Pancreas (tissue), 10 donors: Measurements from ENCODE around the gene WDR7. TPM values are rescaled to one million over a fixed set of nuclear protein-coding genes. Genes with fewer than 3 reads are reported as not detected.

ENCODE experiments used
- ATAC-seq, 4 donors: fragments of 200-7000 bp; cut with Tn5 transposase; one replicate each; pipeline versions ENCODE4 v1.8.0 to v1.9.1; 2020; ENCODE audit warnings: mild to moderate bottlenecking in 4 of 4, moderate library complexity in 4 of 4
- DNase-seq, 6 donors: peaks; one replicate each; pipeline ENCODE4 v3.0.0-alpha.2; 2020
- FAIRE-seq: peaks from 2 replicates; lab custom pipeline; 2012; peaks lifted over from hg19 to GRCh38; lab: Jason Lieb, UNC
- H3K27ac ChIP-seq, 4 donors: fragments of 200-600 bp; sonication (generic); 1 replicate in 3 of 4; 2 replicates in 1 of 4; pipeline versions ENCODE4 v1.5.0 to v1.8.0; 2020
- H3K27me3 ChIP-seq, 4 donors: fragments of 200-600 bp; one replicate each; pipeline ENCODE4 v1.8.0; 2021
- H3K36me3 ChIP-seq, 3 donors: fragments of 200-600 bp; sonication (generic) in 1 of 3; one replicate each; pipeline versions ENCODE4 v1.5.0 to v1.8.0; 2020 to 2021
- H3K4me1 ChIP-seq, 3 donors: fragments of 200-600 bp; one replicate each; pipeline ENCODE4 v1.8.0; 2021
- H3K4me3 ChIP-seq, 4 donors: fragments of 200-600 bp; sonication (generic) in 2 of 4; one replicate each; pipeline versions ENCODE4 v1.5.0 to v1.8.0; 2020 to 2021
- H3K9me3 ChIP-seq, 4 donors: fragments of 200-600 bp; one replicate each; pipeline ENCODE4 v1.8.0; 2021
- WGBS, 2 donors: extraction: QIAGEN DNeasy Blood & Tissue Kit; methylation state at CpG; one replicate each; pipeline ENCODE4 v1.1.7; 2013; 5-methylcytosine and 5-hydroxymethylcytosine counted together
- intact Hi-C, 3 donors: fragments of 100-400 bp; cut with DNase I; formaldehyde crosslinking; loops; one replicate each; pipeline versions ENCODE4 v1.11.1 to v1.14.2; 2022
- polyA plus RNA-seq, 2 donors: library from polyadenylated mRNA; stranded (reverse); fragments of 200-250 nt; gene quantifications; one replicate each; pipeline ENCODE4 v1.2.3, GENCODE V29; 2013
- total RNA-seq, 6 donors: library from RNA; stranded (reverse); fragmentation: NEBNext Ultra II Directional in 4 of 6; extraction: Animal tissue kit (Norgen Biotek cat#: 25700) in 4 of 6; gene quantifications; one replicate each; pipeline versions ENCODE4 v1.2.1 to v1.2.4, GENCODE V29; 2021 to 2023
- TF ChIP-seq, protein P1 (sequence below), 4 donors: fragments of 200-600 bp; sonication (generic) in 3 of 4; IDR thresholded peaks; one replicate each; pipeline versions ENCODE4 v1.5.0 to v1.8.0; 2021; ENCODE audit warnings: antibody characterized with exemption in 4 of 4
- donor health status: healthy with polysubstance abuse.
- donor health status: DM: no; HTN: no; CAD: no; lungs with moderate emphysema.
- donor health status: DM: no; HTN: no; CAD: no.
- donor health status: control.
- donor health status: control.
- donor health status: Bipolar disorder and iron deficiency.
- donor health status: DM: yes; HTN: yes; CAD: no.
- donor health status: DM: no; HTN: no; CAD: no.
- donor health status: DM: no; HTN: no; CAD: no.
- donor health status: DM: yes; HTN: yes; CAD: no.

The WDR7 gene
- total and polyA plus RNA-seq, 8 donors: 2.5 to 14.4 (median 10.3) TPM

DNA sequence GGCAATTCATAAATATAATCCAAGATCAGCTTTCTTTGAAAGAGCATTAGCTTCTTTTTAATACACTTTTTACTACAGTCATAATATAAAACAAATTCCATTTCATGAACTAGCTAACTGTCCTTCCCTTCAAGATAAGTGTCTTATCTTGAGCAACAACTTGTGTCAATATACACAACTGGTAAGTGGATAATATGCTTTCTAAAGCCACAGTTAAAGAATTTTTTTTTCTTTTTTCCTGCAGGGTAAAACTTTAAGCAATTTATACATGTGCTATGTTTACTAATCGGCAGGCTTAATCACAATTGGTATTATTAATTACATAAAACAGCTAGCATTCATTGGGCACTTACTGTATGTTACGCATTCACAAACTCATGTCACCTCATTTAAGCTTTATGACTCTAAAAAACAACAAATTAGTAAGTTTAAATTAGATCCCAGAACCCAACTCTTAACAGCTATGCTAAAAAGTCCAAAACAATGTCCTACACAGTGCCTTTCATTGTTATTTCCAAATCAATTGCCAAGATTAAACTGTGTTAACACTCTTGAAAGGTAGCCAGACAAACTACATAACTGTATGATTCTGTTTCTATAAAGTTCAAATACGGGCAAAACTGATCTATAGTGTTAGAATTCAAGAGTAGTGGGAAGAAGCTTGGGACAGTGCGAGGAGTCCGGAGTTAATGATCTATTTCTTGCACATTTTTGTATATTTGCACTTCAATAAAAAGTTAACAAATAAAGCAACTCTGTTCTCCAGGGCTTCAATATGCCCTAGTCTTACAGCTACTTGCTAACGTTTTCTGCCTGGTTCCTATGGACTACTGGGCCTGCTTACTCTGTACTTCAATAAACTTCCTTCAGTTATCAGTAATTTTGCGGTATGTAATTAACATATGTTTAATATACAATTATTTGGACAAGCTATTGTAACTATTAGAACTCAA lies 18.8 kb upstream of the WDR7 start:
- WGBS, 2 donors: 23 to 27% methylated on average over 7 of the region's 7 CpGs
- FAIRE-seq: no peak

DNA sequence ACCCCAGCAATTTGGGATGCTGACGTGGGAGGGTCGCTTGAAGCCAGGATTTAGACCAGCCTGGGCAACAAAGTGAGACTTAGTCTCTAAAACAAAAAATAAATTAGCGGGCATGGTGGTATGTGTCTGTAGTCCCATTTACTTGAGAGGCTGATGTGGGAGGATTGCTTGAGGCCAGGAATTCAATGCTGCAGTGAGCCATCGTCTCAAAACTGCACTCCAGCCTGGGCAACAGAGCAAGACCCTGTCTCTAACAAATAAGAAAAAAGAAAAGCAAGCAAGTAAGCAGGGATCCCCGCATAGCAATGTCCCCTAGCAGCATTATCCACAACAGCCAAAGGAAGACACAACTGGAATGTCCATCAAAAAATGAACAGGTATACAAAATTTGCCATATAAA lies 16.2 kb upstream of the WDR7 start:
- no peak for DNase-seq
- FAIRE-seq: no peak
- 90 to 96% methylated on average over 5 of the region's 5 CpGs for WGBS, 2 donors
- Histone ChIP-seq H3K9me3 (no peaks in the 10 kb centered on the region), H3K4me1 (peaks cover 10 to 42% (median 32%) of the 10 kb centered on the region in 3 donors), H3K27me3 (no peaks in the 10 kb centered on the region), H3K4me3 (no peak overlapping the region), H3K36me3 (no peaks in the 10 kb centered on the region), H3K27ac (no peak overlapping the region)
- TF ChIP-seq, protein P1, sequence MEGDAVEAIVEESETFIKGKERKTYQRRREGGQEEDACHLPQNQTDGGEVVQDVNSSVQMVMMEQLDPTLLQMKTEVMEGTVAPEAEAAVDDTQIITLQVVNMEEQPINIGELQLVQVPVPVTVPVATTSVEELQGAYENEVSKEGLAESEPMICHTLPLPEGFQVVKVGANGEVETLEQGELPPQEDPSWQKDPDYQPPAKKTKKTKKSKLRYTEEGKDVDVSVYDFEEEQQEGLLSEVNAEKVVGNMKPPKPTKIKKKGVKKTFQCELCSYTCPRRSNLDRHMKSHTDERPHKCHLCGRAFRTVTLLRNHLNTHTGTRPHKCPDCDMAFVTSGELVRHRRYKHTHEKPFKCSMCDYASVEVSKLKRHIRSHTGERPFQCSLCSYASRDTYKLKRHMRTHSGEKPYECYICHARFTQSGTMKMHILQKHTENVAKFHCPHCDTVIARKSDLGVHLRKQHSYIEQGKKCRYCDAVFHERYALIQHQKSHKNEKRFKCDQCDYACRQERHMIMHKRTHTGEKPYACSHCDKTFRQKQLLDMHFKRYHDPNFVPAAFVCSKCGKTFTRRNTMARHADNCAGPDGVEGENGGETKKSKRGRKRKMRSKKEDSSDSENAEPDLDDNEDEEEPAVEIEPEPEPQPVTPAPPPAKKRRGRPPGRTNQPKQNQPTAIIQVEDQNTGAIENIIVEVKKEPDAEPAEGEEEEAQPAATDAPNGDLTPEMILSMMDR (IDR thresholded peaks at IDR 0.05): no peak
- no peak for ATAC-seq
- intact Hi-C loops: no loop called here

More for the DNA sequence above, 18.8 kb upstream of the WDR7 start:
- H3K4me1 ChIP-seq: peaks cover 10 to 38% (median 37%) of the 10 kb centered on the region in 3 donors
- H3K9me3 ChIP-seq: no peaks in the 10 kb centered on the region
- intact Hi-C loops: no loop called here
- ATAC-seq (peak in 2 of 4 donors; percentile 47 to 73), DNase-seq (no peak)
- H3K36me3 ChIP-seq: no peaks in the 10 kb centered on the region
- no peaks in the 10 kb centered on the region for H3K27me3 ChIP-seq
- TF ChIP-seq, protein P1 (IDR thresholded peaks at IDR 0.05): no peak
- H3K4me3 ChIP-seq: no peak overlapping the region
- H3K27ac ChIP-seq: peak overlapping the region in 1 of 4 donors; percentile 3

DNA sequence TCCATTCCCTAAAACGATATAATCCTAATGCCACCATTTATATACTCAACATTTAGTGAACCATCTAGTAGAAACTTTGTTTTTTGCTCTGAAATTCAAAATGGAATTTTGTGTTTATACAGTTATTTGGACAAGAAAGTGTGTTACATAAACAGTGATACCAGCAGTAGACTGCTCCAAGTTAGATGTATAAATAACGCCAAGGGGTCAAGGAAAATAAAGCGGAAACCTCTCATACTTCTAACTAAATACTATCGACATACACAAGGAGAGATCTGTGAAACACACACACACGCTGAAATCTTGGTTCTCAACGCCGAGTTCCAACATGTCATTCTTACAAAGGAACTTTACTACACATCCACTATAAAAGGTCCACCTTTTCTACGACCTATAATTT lies 14.0 kb upstream of the WDR7 start:
- intact Hi-C loops: no loop called here
- Histone ChIP-seq H3K27ac (peak overlapping the region in 2 of 4 donors; percentile 91 to 97), H3K9me3 (no peaks in the 10 kb centered on the region), H3K4me3 (peak overlapping the region; percentile 46 to 98 (median 76)), H3K36me3 (no peaks in the 10 kb centered on the region), H3K4me1 (peaks cover 2 to 30% (median 24%) of the 10 kb centered on the region in 3 donors), H3K27me3 (no peaks in the 10 kb centered on the region)
- DNase-seq: no peak
- 2% methylated on average over 8 of the region's 8 CpGs for WGBS, 2 donors
- ATAC-seq: no peak
- FAIRE-seq: no peak
- TF ChIP-seq, protein P1 (IDR thresholded peaks at IDR 0.05): no peak

DNA sequence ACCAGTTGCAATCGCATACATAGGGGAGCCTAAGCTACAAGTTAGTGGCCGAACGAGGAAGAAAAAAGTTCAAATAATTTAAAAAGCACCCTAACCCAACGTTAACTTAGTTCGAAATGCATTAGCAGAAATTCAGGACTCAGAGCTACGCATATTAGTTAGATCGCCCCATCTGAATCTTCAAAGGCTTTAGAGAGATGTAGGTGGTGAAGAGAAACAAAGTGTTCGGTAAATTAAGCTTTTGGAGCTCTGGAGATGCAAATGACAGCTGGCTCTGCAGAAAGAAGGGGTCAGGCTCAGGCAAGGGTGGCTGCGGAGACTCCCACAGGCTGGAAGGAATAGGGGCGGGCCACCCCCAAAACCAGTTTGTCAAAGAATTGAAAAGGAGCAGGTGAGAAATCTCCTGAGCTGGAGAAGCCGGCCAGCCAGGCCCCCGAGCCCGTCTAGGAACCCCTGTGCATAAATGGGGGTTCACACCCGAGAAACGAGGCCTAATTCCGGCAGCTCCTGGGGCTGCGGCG lies 13.4 kb upstream of the WDR7 start:
- H3K4me3 ChIP-seq: peak overlapping the region; percentile 46 to 98 (median 76)
- ATAC-seq: peak; percentile 14 to 35 (median 18)
- H3K27ac ChIP-seq: peak overlapping the region; percentile 76 to 97 (median 91)
- H3K36me3 ChIP-seq: no peaks in the 10 kb centered on the region
- H3K9me3 ChIP-seq: no peaks in the 10 kb centered on the region
- no peak for FAIRE-seq
- TF ChIP-seq, protein P1 (IDR thresholded peaks at IDR 0.05): no peak
- WGBS, 2 donors: 0% methylated on average over 18 of the region's 18 CpGs
- intact Hi-C loops: no loop called here
- no peaks in the 10 kb centered on the region for H3K27me3 ChIP-seq
- DNase-seq: peak in 2 of 6 donors; percentile 16 to 43
- H3K4me1 ChIP-seq: peaks cover 0 to 24% (median 18%) of the 10 kb centered on the region in 3 donors
